Trophoblast cell (in vitro differentiated cells and primary cell): ENCODE results near the gene NCAM1.

Experiments
- DNase-seq, 2 donors: peaks; one replicate each; pipeline ENCODE4 v3.0.0-alpha.2; 2016
- H2AFZ ChIP-seq: 2 replicates; pipeline ENCODE4 v1.6.1; 2013; ENCODE audit warnings: low read length, moderate library complexity, mild to moderate bottlenecking; ENCODE audit not compliant: insufficient read depth, poor library complexity
- H2AK5ac ChIP-seq: 2 replicates; pipeline ENCODE4 v1.6.1; 2013; ENCODE audit warnings: mild to moderate bottlenecking, low read length
- H2BK120ac ChIP-seq: 2 replicates; pipeline ENCODE4 v1.6.1; 2013; ENCODE audit warnings: low read length, mild to moderate bottlenecking, moderate library complexity; ENCODE audit not compliant: insufficient read depth, poor library complexity
- H2BK12ac ChIP-seq: 2 replicates; pipeline ENCODE4 v1.6.1; 2013; ENCODE audit warnings: mild to moderate bottlenecking, low read length, moderate library complexity
- H2BK5ac ChIP-seq: 2 replicates; pipeline ENCODE4 v1.6.1; 2013; ENCODE audit warnings: low read length, low read depth, moderate library complexity, mild to moderate bottlenecking; ENCODE audit not compliant: poor library complexity
- H3K14ac ChIP-seq: 2 replicates; pipeline ENCODE4 v1.6.1; 2013; ENCODE audit warnings: mild to moderate bottlenecking, low read length
- H3K18ac ChIP-seq: 2 replicates; pipeline ENCODE4 v1.6.1; 2013; ENCODE audit warnings: mild to moderate bottlenecking, low read length
- H3K23ac ChIP-seq: 2 replicates; pipeline ENCODE4 v1.6.1; 2013; ENCODE audit warnings: low read length
- H3K27ac ChIP-seq: 2 replicates; pipeline ENCODE4 v1.5.1; 2013; ENCODE audit warnings: low read depth, mild to moderate bottlenecking, inconsistent platforms, low read length, moderate library complexity
- H3K27me3 ChIP-seq: 2 replicates; pipeline ENCODE4 v1.6.1; 2013; ENCODE audit warnings: inconsistent platforms, mild to moderate bottlenecking, low read length, moderate library complexity; ENCODE audit not compliant: insufficient read depth
- H3K36me3 ChIP-seq, 2 experiments: 1 replicate in 1 of 2; 2 replicates in 1 of 2; pipeline ENCODE4 v1.6.1; 2013; ENCODE audit warnings: low read length in 2 of 2, mild to moderate bottlenecking in 2 of 2, moderate library complexity in 1 of 2; ENCODE audit not compliant: insufficient read depth in 2 of 2, control insufficient read depth in 1 of 2
- H3K4ac ChIP-seq: 2 replicates; pipeline ENCODE4 v1.6.1; 2013; ENCODE audit warnings: low read depth, mild to moderate bottlenecking, low read length, moderate library complexity
- H3K4me1 ChIP-seq, 2 experiments: 1 replicate in 1 of 2; 2 replicates in 1 of 2; pipeline ENCODE4 v1.6.1; 2013; ENCODE audit warnings: low read length in 2 of 2, mild to moderate bottlenecking in 2 of 2, moderate library complexity in 1 of 2; ENCODE audit not compliant: insufficient read depth in 2 of 2, control insufficient read depth in 1 of 2
- H3K4me2 ChIP-seq: 2 replicates; pipeline ENCODE4 v1.6.1; 2013; ENCODE audit warnings: inconsistent platforms, mild to moderate bottlenecking, low read length, moderate library complexity
- H3K4me3 ChIP-seq: 2 replicates; pipeline ENCODE4 v1.5.1; 2013; ENCODE audit warnings: mild to moderate bottlenecking, low read depth, low read length, inconsistent platforms
- H3K79me1 ChIP-seq: one replicate; pipeline ENCODE4 v1.6.1; 2013; ENCODE audit warnings: low read length
- H3K79me2 ChIP-seq: 2 replicates; pipeline ENCODE4 v1.6.1; 2013; ENCODE audit warnings: low read length, mild to moderate bottlenecking; ENCODE audit not compliant: control insufficient read depth, insufficient read depth, poor library complexity
- H3K9ac ChIP-seq: 2 replicates; pipeline ENCODE4 v1.6.1; 2013; ENCODE audit warnings: mild to moderate bottlenecking, low read length
- H3K9me3 ChIP-seq: 2 replicates; pipeline ENCODE4 v1.6.1; 2013; ENCODE audit warnings: low read depth, mild to moderate bottlenecking, control low read depth, inconsistent platforms, low read length; ENCODE audit not compliant: insufficient read depth
- H4K12ac ChIP-seq: 2 replicates; pipeline ENCODE4 v1.6.1; 2013; ENCODE audit warnings: low read depth, mild to moderate bottlenecking, low read length, moderate library complexity
- H4K8ac ChIP-seq: 2 replicates; pipeline ENCODE4 v1.6.1; 2013; ENCODE audit warnings: low read depth, mild to moderate bottlenecking, low read length, moderate library complexity
- H4K91ac ChIP-seq: one replicate; pipeline ENCODE4 v1.6.1; 2013; ENCODE audit warnings: low read depth, mild to moderate bottlenecking, low read length, moderate library complexity
- WGBS: extraction: QIAGEN DNeasy Blood & Tissue Kit; methylation state at CpG from one replicate; pipeline ENCODE4 v1.1.7; 2013; ENCODE audit warnings: missing lambda C conversion rate; ENCODE audit not compliant: insufficient read length, insufficient coverage; ENCODE audit errors: extremely low coverage; 5-methylcytosine and 5-hydroxymethylcytosine counted together

NCAM1 gene

GRCh38 chr11:113023986-113024385, 62.8 kb downstream of the NCAM1 start:
- Histone ChIP-seq H3K4me1 (no peaks in the 10 kb centered on the region), H4K8ac (no peak overlapping the region), H3K18ac (no peak overlapping the region), H3K14ac (no peak overlapping the region), H2BK12ac (no peak overlapping the region), H3K27ac (no peak overlapping the region), H3K4me3 (no peak overlapping the region), H3K9ac (no peak overlapping the region), H3K79me1 (no peaks in the 10 kb centered on the region), H2BK120ac (no peak overlapping the region), H3K27me3 (no peaks in the 10 kb centered on the region), H3K23ac (no peak overlapping the region), H3K79me2 (no peaks in the 10 kb centered on the region), H3K4me2 (no peak overlapping the region), H2AK5ac (no peak overlapping the region), H3K9me3 (no peaks in the 10 kb centered on the region), H3K36me3 (no peaks in the 10 kb centered on the region), H4K12ac (no peak overlapping the region), H2BK5ac (no peak overlapping the region), H3K4ac (no peak overlapping the region), H4K91ac (no peak overlapping the region), H2AFZ (no peak overlapping the region)
- no CpG with 5 or more reads among the region's 4 CpGs for WGBS
- no peak for DNase-seq

- H3K18ac ChIP-seq = no peak overlapping the region
- no peak overlapping the region for H2AK5ac ChIP-seq
- WGBS = no CpG with 5 or more reads among the region's 3 CpGs
- H3K4ac ChIP-seq = no peak overlapping the region
- H4K8ac ChIP-seq = no peak overlapping the region
- no peak overlapping the region for H2BK120ac ChIP-seq
- H3K9ac ChIP-seq = no peak overlapping the region
- no peaks in the 10 kb centered on the region for H3K36me3 ChIP-seq
- no peak overlapping the region for H3K4me3 ChIP-seq
- no peak overlapping the region for H2BK12ac ChIP-seq
- DNase-seq = no peak
- H3K4me2 ChIP-seq = no peak overlapping the region
- no peaks in the 10 kb centered on the region for H3K79me1 ChIP-seq
- H3K9me3 ChIP-seq = no peaks in the 10 kb centered on the region
- H3K79me2 ChIP-seq = no peaks in the 10 kb centered on the region
- H3K14ac ChIP-seq = no peak overlapping the region
- no peak overlapping the region for H2BK5ac ChIP-seq
- H4K91ac ChIP-seq = no peak overlapping the region
- H3K4me1 ChIP-seq = no peaks in the 10 kb centered on the region
- no peak overlapping the region for H4K12ac ChIP-seq
- no peak overlapping the region for H2AFZ ChIP-seq
- no peaks in the 10 kb centered on the region for H3K27me3 ChIP-seq
- H3K27ac ChIP-seq = no peak overlapping the region
- no peak overlapping the region for H3K23ac ChIP-seq
These were observed 65.6 kb downstream of the NCAM1 start for GRCh38 chr11:113026778-113027177.

GRCh38 chr11:113034576-113034975, 73.4 kb downstream of the NCAM1 start:
- Histone ChIP-seq H3K79me2 (no peaks in the 10 kb centered on the region), H3K18ac (no peak overlapping the region), H3K36me3 (no peaks in the 10 kb centered on the region), H3K4me2 (no peak overlapping the region), H3K27ac (no peak overlapping the region), H2AFZ (no peak overlapping the region), H3K4me3 (no peak overlapping the region), H3K79me1 (no peaks in the 10 kb centered on the region), H4K12ac (no peak overlapping the region), H4K91ac (no peak overlapping the region), H2BK5ac (no peak overlapping the region), H3K9me3 (peaks cover 2% of the 10 kb centered on the region), H3K4ac (no peak overlapping the region), H3K9ac (no peak overlapping the region), H4K8ac (no peak overlapping the region), H3K14ac (no peak overlapping the region), H3K23ac (no peak overlapping the region), H2BK12ac (no peak overlapping the region), H2AK5ac (no peak overlapping the region), H3K4me1 (no peaks in the 10 kb centered on the region), H2BK120ac (no peak overlapping the region), H3K27me3 (no peaks in the 10 kb centered on the region)
- no CpG with 5 or more reads among the region's 5 CpGs for WGBS
- no peak for DNase-seq

- Histone ChIP-seq H3K9me3 (peaks cover 2% of the 10 kb centered on the region), H2BK120ac (no peak overlapping the region), H3K79me2 (no peaks in the 10 kb centered on the region), H3K9ac (no peak overlapping the region), H3K4me3 (no peak overlapping the region), H2BK12ac (no peak overlapping the region), H3K27ac (no peak overlapping the region), H3K18ac (no peak overlapping the region), H2BK5ac (no peak overlapping the region), H4K91ac (no peak overlapping the region), H3K36me3 (no peaks in the 10 kb centered on the region), H3K4ac (no peak overlapping the region), H4K12ac (no peak overlapping the region), H3K4me1 (no peaks in the 10 kb centered on the region), H3K4me2 (no peak overlapping the region), H3K79me1 (no peaks in the 10 kb centered on the region), H3K23ac (no peak overlapping the region), H3K14ac (no peak overlapping the region), H4K8ac (no peak overlapping the region), H2AFZ (no peak overlapping the region), H2AK5ac (no peak overlapping the region), H3K27me3 (no peaks in the 10 kb centered on the region)
- WGBS = no CpG with 5 or more reads among the region's 3 CpGs
- no peak for DNase-seq
These were observed 74.5 kb downstream of the NCAM1 start for GRCh38 chr11:113035708-113036107.
